ENCODE data around the gene GART.

DNA sequence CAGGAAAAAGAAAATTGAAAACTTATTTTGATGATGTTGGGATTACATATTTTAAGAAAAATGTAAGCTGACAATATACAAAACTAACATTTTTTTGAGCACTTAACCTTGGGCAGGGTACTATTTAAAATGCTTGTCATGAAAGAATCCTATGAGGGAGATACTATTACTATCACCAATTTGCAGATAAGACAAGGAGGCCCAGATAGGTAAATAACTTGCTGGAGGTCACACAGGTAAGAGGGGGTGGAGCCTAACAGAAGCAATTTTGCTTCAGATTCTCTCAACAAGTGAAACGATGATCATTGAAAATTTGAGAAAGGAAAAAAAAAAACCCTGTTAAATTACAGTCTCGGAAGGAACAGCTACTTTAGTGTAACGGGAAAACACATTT lies 1.2 kb downstream of the GART start:
- TF ChIP-seq YY1 (IDR thresholded peaks at IDR 0.05; ENCODE audit: low read depth, low read length) (no peak), POLR2A (IDR thresholded peaks at IDR 0.05; ENCODE audit: low read depth, low read length) (no peak), FOXK2 (IDR thresholded peaks at IDR 0.05) (no peak), SP1 (IDR thresholded peaks at IDR 0.05; ENCODE audit: low read depth, low read length) (no peak), BHLHE40 (IDR thresholded peaks at IDR 0.05; ENCODE audit: borderline replicate concordance in 1 of 2, low read depth in 2 of 2, low read length in 1 of 2) (no peak), MAX (IDR thresholded peaks at IDR 0.05; ENCODE audit: low read depth, low read length) (no peak), RBBP5 (conservative IDR thresholded peaks at IDR 0.05) (no peak), GATAD2B (conservative IDR thresholded peaks at IDR 0.05; ENCODE audit: low read depth) (no peak), BCL11A (IDR thresholded peaks at IDR 0.05; ENCODE audit: low read depth, low read length) (no peak)
- TF ChIP-seq, protein P1, sequence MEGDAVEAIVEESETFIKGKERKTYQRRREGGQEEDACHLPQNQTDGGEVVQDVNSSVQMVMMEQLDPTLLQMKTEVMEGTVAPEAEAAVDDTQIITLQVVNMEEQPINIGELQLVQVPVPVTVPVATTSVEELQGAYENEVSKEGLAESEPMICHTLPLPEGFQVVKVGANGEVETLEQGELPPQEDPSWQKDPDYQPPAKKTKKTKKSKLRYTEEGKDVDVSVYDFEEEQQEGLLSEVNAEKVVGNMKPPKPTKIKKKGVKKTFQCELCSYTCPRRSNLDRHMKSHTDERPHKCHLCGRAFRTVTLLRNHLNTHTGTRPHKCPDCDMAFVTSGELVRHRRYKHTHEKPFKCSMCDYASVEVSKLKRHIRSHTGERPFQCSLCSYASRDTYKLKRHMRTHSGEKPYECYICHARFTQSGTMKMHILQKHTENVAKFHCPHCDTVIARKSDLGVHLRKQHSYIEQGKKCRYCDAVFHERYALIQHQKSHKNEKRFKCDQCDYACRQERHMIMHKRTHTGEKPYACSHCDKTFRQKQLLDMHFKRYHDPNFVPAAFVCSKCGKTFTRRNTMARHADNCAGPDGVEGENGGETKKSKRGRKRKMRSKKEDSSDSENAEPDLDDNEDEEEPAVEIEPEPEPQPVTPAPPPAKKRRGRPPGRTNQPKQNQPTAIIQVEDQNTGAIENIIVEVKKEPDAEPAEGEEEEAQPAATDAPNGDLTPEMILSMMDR (IDR thresholded peaks at IDR 0.05 in 2 of 3, conservative IDR thresholded peaks at IDR 0.05 in 1 of 3; ENCODE audit: control insufficient read depth in 2 of 3, extremely low read depth in 1 of 3, insufficient read depth in 1 of 3, low read depth in 3 of 3, low read length in 3 of 3): no peak

All from GM12878 (cell line).